Caco-2 (cell line): ENCODE measurements around the gene SORT1. TPM values are rescaled to one million over a fixed set of nuclear protein-coding genes. Genes with fewer than 3 reads are reported as not detected.

Experiments
- BruUV-seq: library from RNA; stranded (reverse); fragments of 400-500 nt; replicated peaks from 2 replicates; lab custom pipeline; 2021; lab: Mats Ljungman, UMichigan
- CTCF ChIA-PET: fragments of 300-600 bp; sonication (Branson Sonifier 250); formaldehyde crosslinking; loops from one replicate; lab custom pipeline; 2022; ENCODE audit warnings: antibody characterized with exemption; lab: Charles Lee
- POLR2A ChIA-PET: fragments of 300-600 bp; sonication (Branson Sonifier 250); formaldehyde crosslinking; loops from one replicate; lab custom pipeline; 2022; ENCODE audit warnings: antibody characterized with exemption; lab: Charles Lee
- DNase-seq, 2 experiments: peaks; one replicate each; pipeline versions ENCODE4 v3.0.0 to v3.0.0-alpha.2; 2020 to 2022
- H3K27me3 ChIP-seq: replicated peaks from 2 replicates; pipeline ENCODE4 v1.6.0; 2011; ENCODE audit warnings: low read length; ENCODE audit not compliant: control insufficient read depth, insufficient read depth
- H3K36me3 ChIP-seq: 2 replicates; pipeline ENCODE4 v1.5.1; 2011; ENCODE audit warnings: low read length; ENCODE audit not compliant: control insufficient read depth, insufficient read depth
- H3K4me1 ChIP-seq: fragments of 250-450 bp; sonication (Bioruptor Pico); 2 replicates; pipeline ENCODE4 v1.5.1; 2020; ENCODE audit warnings: mild to moderate bottlenecking
- H3K4me3 ChIP-seq: 2 replicates; pipeline ENCODE4 v1.5.1; 2011; ENCODE audit warnings: low read depth, mild to moderate bottlenecking, control low read depth, low read length
- H3K9me3 ChIP-seq: fragments of 250-450 bp; sonication (Bioruptor Pico); 2 replicates; pipeline ENCODE4 v1.5.1; 2020; ENCODE audit warnings: mild to moderate bottlenecking, moderate library complexity
- H3K27ac Mint-ChIP-seq: one replicate; pipeline ENCODE4 v1.8.0; 2022; ENCODE audit warnings: mixed read lengths; ENCODE audit not compliant: unreplicated experiment
- H3K27me3 Mint-ChIP-seq: one replicate; pipeline ENCODE4 v1.8.0; 2022; ENCODE audit warnings: mixed read lengths; ENCODE audit not compliant: insufficient read depth, unreplicated experiment
- H3K36me3 Mint-ChIP-seq: one replicate; pipeline ENCODE4 v1.8.0; 2022; ENCODE audit warnings: mild to moderate bottlenecking, mixed read lengths; ENCODE audit not compliant: insufficient read depth, unreplicated experiment
- H3K4me1 Mint-ChIP-seq: one replicate; pipeline ENCODE4 v1.8.0; 2022; ENCODE audit warnings: low read depth, mixed read lengths; ENCODE audit not compliant: unreplicated experiment
- H3K4me3 Mint-ChIP-seq: one replicate; pipeline ENCODE4 v1.8.0; 2022; ENCODE audit warnings: mild to moderate bottlenecking, moderate library complexity, mixed read lengths; ENCODE audit not compliant: unreplicated experiment
- H3K9me3 Mint-ChIP-seq: one replicate; pipeline ENCODE4 v1.8.0; 2022; ENCODE audit warnings: mixed read lengths; ENCODE audit not compliant: unreplicated experiment
- intact Hi-C: fragments of 100-400 bp; cut with micrococcal nuclease; formaldehyde crosslinking; loops from one replicate; pipeline ENCODE4 v1.10.0; 2022; ENCODE audit not compliant: unreplicated experiment
- total RNA-seq: library from RNA; stranded (reverse); gene quantifications from 2 replicates; pipeline ENCODE4 v1.2.3, GENCODE V29; 2022
- TF ChIP-seq, protein P1 (sequence below), 2 experiments: fragments of 200-600 bp in 1 of 2; IDR thresholded peaks; 1 replicate in 1 of 2; 2 replicates in 1 of 2; pipeline versions ENCODE4 v1.5.1 to v1.8.0; 2011 to 2022; ENCODE audit warnings: antibody characterized with exemption in 1 of 2, control low read depth in 1 of 2, inconsistent platforms in 1 of 2, low read depth in 1 of 2, low read length in 1 of 2, mild to moderate bottlenecking in 1 of 2, moderate library complexity in 1 of 2; ENCODE audit not compliant: insufficient read depth in 1 of 2, severe bottlenecking in 1 of 2, unreplicated experiment in 1 of 2

SORT1 gene
- total RNA-seq, 1 experiment from 2014 or later, result 67.1 TPM

DNA sequence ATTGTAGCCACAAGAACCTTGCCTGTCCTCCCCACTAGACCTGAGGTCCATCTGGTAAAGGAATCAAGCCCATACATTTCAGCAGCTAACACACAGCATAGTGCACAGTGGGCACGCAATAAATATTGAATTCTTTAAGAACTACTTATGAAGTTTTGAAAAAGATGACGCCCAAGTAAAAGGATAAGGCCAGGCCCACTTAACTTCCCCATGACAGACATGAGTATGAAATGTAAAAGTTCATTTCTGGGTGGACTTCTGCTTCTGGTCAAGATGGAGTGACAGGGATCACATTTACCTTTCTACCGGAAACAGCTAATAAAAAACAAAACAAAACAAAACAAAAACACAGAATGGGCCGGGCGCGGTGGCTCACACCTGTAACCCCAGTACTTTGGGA lies 25.4 kb downstream of the SORT1 start:
- H3K9me3 ChIP-seq, result no peaks in the 10 kb centered on the region
- no peak overlapping the region for H3K4me3 ChIP-seq
- ChIA-PET POLR2A (no interaction called here), CTCF (no interaction called here)
- no peaks in the 10 kb centered on the region for H3K27me3 ChIP-seq
- DNase-seq, result no peak
- no peaks in the 10 kb centered on the region for H3K27me3 Mint-ChIP-seq
- H3K4me1 Mint-ChIP-seq, result peaks cover 7% of the 10 kb centered on the region
- H3K36me3 Mint-ChIP-seq, result peaks cover 6% of the 10 kb centered on the region
- intact Hi-C loops, result no loop called here
- TF ChIP-seq, protein P1, sequence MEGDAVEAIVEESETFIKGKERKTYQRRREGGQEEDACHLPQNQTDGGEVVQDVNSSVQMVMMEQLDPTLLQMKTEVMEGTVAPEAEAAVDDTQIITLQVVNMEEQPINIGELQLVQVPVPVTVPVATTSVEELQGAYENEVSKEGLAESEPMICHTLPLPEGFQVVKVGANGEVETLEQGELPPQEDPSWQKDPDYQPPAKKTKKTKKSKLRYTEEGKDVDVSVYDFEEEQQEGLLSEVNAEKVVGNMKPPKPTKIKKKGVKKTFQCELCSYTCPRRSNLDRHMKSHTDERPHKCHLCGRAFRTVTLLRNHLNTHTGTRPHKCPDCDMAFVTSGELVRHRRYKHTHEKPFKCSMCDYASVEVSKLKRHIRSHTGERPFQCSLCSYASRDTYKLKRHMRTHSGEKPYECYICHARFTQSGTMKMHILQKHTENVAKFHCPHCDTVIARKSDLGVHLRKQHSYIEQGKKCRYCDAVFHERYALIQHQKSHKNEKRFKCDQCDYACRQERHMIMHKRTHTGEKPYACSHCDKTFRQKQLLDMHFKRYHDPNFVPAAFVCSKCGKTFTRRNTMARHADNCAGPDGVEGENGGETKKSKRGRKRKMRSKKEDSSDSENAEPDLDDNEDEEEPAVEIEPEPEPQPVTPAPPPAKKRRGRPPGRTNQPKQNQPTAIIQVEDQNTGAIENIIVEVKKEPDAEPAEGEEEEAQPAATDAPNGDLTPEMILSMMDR (IDR thresholded peaks at IDR 0.05; ENCODE audit: insufficient read depth in 1 of 2, low read depth in 1 of 2, low read length in 1 of 2, severe bottlenecking in 1 of 2, unreplicated experiment in 1 of 2), result no peak
- BruUV-seq, result no TSS peak
- H3K9me3 Mint-ChIP-seq, result no peaks in the 10 kb centered on the region
- peak overlapping the region; percentile 49 for H3K27ac Mint-ChIP-seq
- H3K36me3 ChIP-seq, result no peaks in the 10 kb centered on the region
- H3K4me1 ChIP-seq, result peaks cover 31% of the 10 kb centered on the region
- H3K4me3 Mint-ChIP-seq, result no peak overlapping the region

DNA sequence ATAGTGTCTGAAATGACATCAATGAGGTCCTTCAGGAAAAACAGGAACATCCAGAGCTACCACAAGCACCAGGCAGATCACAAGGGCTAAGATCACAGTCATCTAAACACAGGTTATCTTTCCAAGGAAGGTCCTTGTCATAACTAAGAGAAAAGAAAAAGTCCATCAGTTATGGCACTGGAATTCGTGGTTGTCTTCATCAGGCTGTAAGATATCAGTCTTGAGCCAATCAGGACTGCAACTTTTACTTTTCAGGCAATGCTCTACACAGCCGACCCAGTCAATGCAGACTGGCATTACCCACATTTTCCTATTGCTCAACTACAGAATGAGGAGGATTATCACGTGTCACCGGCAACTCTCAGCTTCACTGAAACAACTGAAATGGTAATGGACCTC lies 26.4 kb downstream of the SORT1 start:
- Histone ChIP-seq H3K4me3 (no peak overlapping the region), H3K36me3 (no peaks in the 10 kb centered on the region), H3K4me1 (peaks cover 31% of the 10 kb centered on the region), H3K27me3 (no peaks in the 10 kb centered on the region), H3K9me3 (no peaks in the 10 kb centered on the region)
- peaks cover 7% of the 10 kb centered on the region for H3K4me1 Mint-ChIP-seq
- ChIA-PET POLR2A (interaction anchor here (0.6 to 1.5 kb wide), 2 partner anchors 12 to 26 kb away, joined by 3 to 4 read pairs; no protein-coding TSS in a partner anchor), CTCF (interaction anchor here (1.0 kb wide), 1 partner anchor 89 kb away, joined by 3 read pairs; the partner anchor contains the start of gene PSRC1)
- TF ChIP-seq, protein P1 (IDR thresholded peaks at IDR 0.05; ENCODE audit: insufficient read depth in 1 of 2, low read depth in 1 of 2, low read length in 1 of 2, severe bottlenecking in 1 of 2, unreplicated experiment in 1 of 2), result no peak
- H3K27ac Mint-ChIP-seq, result peak overlapping the region; percentile 42
- H3K9me3 Mint-ChIP-seq, result no peaks in the 10 kb centered on the region
- intact Hi-C loops, result no loop called here
- peaks cover 6% of the 10 kb centered on the region for H3K36me3 Mint-ChIP-seq
- no peaks in the 10 kb centered on the region for H3K27me3 Mint-ChIP-seq
- BruUV-seq, result no TSS peak
- H3K4me3 Mint-ChIP-seq, result peak overlapping the region; percentile 56
- DNase-seq, result peak in 1 of 2 experiments; percentile 47

DNA sequence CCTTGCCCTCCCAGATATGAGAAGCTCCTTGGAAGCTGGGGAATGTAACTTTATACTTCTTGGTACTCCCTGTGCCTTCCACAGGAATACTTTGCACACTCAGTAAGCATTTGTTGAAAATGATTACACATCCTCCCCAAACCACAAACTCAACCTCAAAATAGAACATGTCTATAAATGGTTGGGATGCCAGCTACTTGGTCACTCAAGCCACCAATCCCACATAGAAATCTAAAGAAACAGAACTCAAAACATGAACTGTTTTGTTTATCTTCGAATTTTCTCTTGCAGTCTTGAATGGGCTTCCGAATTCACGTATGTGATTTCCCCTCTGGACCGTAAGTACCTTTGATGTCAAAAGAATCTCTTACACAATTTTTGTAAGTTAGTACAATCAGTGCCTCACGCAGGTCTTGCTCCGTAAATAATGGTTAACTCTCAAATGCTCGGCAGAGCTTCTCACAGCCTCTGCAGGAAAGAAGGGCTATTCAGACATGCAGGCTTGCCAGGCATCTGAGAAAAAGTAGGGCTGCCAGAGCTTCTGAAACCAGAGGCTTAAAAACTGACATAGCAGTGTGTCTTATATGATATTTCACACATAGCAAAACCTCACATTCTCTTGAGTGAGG lies 26.9 kb downstream of the SORT1 start:
- Mint-ChIP-seq H3K4me1 (peaks cover 7% of the 10 kb centered on the region), H3K27me3 (no peaks in the 10 kb centered on the region), H3K27ac (peak overlapping the region; percentile 32), H3K36me3 (peaks cover 6% of the 10 kb centered on the region), H3K4me3 (peak overlapping the region; percentile 56), H3K9me3 (no peaks in the 10 kb centered on the region)
- peaks cover 31% of the 10 kb centered on the region for H3K4me1 ChIP-seq
- no peaks in the 10 kb centered on the region for H3K9me3 ChIP-seq
- intact Hi-C loops, result no loop called here
- BruUV-seq, result no TSS peak
- CTCF ChIA-PET, result interaction anchor here (1.0 kb wide), 1 partner anchor 88 kb away, joined by 3 read pairs; the partner anchor contains the start of gene PSRC1
- POLR2A ChIA-PET, result interaction anchor here (0.6 to 1.5 kb wide), 2 partner anchors 12 to 26 kb away, joined by 3 to 4 read pairs; no protein-coding TSS in a partner anchor
- DNase-seq, result no peak
- no peaks in the 10 kb centered on the region for H3K36me3 ChIP-seq
- TF ChIP-seq, protein P1 (IDR thresholded peaks at IDR 0.05; ENCODE audit: insufficient read depth in 1 of 2, low read depth in 1 of 2, low read length in 1 of 2, severe bottlenecking in 1 of 2, unreplicated experiment in 1 of 2), result no peak
- H3K4me3 ChIP-seq, result no peak overlapping the region
- H3K27me3 ChIP-seq, result no peaks in the 10 kb centered on the region
